ENCODE data around the gene DHX40.
"Not testable (repeated sequence)": the region's sequence is repeated elsewhere in the genome, so short reads cannot be mapped to it uniquely, and the experiment has no call there.

Gene DHX40

DNA sequence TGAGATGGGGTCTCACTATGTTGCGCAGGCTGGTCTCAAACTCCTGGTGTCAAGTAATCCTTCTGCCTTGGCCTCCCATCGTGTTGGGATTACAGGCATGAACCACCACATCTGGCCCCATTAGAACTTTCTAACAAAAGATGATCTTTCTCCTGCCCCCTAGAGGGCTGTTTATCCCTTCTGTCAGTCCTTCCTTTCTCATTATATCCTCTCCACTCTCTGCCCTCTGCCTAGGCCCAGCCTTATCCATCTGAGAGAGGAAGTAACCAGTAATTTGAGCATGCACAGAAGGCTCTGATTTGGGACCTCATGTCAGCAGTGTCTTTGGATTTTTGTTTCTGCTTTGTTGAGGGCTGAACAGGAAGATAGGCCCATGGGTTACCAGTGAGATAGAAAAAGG is 4.4 kb upstream of the DHX40 start:
- DNase-seq (ENCODE audit: low spot score): peak; percentile 25

DNA sequence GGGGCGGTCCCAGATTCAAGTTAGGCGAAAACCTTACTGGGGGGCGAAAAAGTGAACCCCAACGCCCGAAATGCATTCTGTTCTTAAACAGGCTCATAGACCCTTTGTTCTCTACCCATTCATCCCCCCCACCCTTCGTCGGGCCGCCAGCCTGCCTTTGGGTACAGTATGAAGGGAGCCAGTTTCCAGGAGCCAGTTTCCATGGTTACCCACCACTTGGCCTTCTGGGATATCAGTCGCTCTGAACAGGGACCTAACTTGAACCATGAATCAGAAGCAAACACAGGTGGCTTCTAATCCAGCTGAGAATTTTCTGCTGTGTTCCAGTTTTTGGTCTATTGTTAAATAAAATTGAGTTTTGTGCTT is 532 bp downstream of the DHX40 start:
- DNase-seq (ENCODE audit: low spot score): peak; percentile 90

DNA sequence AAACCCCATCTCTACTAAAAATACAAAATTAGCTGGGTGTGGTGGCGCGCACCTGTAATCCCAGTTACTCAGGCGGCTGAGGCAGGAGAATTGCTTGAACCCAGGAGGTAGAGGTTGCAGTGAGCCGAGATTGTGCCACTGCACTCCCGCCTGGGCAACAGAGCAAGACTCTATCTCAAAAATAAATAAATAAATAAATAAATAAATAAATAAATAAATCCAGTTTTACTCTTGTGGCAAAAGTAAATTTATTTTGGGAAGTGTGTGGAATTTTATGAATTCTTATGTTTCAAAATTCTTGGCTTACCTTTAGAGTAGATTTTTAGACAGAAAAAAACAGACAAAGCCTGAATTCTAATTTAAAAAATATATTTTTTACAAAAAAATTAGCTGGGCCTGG is 3.7 kb downstream of the DHX40 start:
- not testable (repeated sequence) for DNase-seq (ENCODE audit: low spot score)

DNA sequence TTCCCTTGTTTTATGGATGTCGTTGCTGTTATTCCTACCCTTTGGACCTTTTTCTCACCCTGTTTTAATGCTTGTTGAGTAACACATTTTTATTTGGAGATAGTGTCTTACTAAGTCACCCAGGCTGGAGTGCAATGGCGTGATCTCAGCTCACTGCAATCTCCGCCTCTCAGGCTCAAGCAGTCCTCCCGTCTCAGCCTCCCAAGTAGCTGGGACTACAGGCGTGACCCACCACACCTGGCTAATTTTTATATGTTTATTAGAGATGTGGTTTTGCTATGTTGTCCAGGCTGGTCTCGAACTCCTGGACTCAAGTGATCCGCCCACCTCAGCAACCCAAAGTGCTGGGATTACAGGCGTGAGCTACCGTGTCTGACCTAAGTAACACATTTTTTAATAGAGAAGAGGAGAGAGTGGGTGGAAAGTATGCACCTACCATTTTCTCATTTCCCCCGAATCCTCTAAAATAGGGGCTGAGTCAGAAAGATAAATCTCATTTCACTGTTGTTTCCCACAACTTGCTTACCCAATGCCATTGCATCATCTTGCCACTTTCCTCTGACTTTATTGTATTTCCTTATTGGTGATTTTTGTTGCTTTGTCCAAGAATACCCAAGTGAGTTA is 7.0 kb downstream of the DHX40 start:
- no peak for DNase-seq (ENCODE audit: low spot score)

GRCh38 chr17:59584168-59584567 is 18.8 kb downstream of the DHX40 start:
- not testable (repeated sequence) for DNase-seq (ENCODE audit: low spot score)

- DNase-seq (ENCODE audit: low spot score): no peak
These were observed 34.8 kb downstream of the DHX40 start for GRCh38 chr17:59600169-59600568.

GRCh38 chr17:59601130-59601529 is 35.7 kb downstream of the DHX40 start:
- DNase-seq (ENCODE audit: low spot score): no peak

GRCh38 chr17:59607061-59607460 is 41.7 kb downstream of the DHX40 start:
- no peak for DNase-seq (ENCODE audit: low spot score)

GRCh38 chr17:59607817-59608403 is 42.5 kb downstream of the DHX40 start:
- no peak for DNase-seq (ENCODE audit: low spot score)

DNA sequence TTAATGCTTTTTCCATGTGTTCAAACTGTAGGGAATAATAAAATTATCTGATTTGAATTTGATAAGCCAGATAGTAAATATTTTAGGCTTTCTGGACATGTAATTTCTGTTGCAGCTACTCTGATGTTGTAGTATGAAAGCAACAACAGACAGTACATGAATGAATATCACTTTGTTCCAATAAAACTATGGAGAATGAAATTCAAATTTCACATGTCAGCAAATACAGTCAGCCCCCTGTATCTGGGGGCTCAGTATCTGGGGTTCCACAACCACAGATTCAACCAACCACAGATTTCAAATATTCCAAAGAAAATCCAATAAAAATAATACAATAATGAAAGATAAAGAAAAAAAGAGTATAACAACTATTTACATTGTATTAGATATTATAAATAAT is 46.1 kb downstream of the DHX40 start:
- DNase-seq (ENCODE audit: low spot score): no peak

- DNase-seq (ENCODE audit: low spot score): no peak
These were observed 51.0 kb downstream of the DHX40 start for GRCh38 chr17:59616253-59616920.

- peak; percentile 14 for DNase-seq (ENCODE audit: low spot score)
These were observed 51.8 kb downstream of the DHX40 start for GRCh38 chr17:59617156-59617732.

DNA sequence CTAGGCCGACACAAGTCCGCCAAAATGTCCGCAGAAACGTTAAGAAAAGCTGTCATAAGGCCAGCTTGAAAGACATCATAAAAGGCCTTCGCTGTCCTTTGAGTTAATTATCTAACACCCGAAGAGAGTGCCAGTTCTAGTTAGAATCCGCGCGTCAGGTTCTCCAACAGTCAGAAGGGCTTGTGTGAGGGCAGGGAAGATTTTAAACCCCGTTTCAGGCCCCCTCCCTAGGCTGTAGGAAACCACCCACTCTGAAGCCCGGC is 53.6 kb downstream of the DHX40 start:
- DNase-seq (ENCODE audit: low spot score): no peak

GRCh38 chr17:59619298-59620063 is 54.1 kb downstream of the DHX40 start, which contains the start of gene CLTC:
Gene CLTC (plus strand): TSS chr17:59619895. CDS start chr17:59620132, 237 bp downstream.
- peak; percentile 97 for DNase-seq (ENCODE audit: low spot score)

- DNase-seq (ENCODE audit: low spot score): no peak
These were observed 54.6 kb downstream of the DHX40 start for GRCh38 chr17:59620064-59620359.

GRCh38 chr17:59620518-59621259 is 55.3 kb downstream of the DHX40 start:
- peak; percentile 43 for DNase-seq (ENCODE audit: low spot score)

- DNase-seq (ENCODE audit: low spot score): no peak
These were observed 56.4 kb downstream of the DHX40 start for GRCh38 chr17:59621771-59622170.

- DNase-seq (ENCODE audit: low spot score): no peak
These were observed 57.7 kb downstream of the DHX40 start for GRCh38 chr17:59623151-59623550.

- no peak for DNase-seq (ENCODE audit: low spot score)
These were observed 61.3 kb downstream of the DHX40 start for GRCh38 chr17:59626756-59627155.

DNA sequence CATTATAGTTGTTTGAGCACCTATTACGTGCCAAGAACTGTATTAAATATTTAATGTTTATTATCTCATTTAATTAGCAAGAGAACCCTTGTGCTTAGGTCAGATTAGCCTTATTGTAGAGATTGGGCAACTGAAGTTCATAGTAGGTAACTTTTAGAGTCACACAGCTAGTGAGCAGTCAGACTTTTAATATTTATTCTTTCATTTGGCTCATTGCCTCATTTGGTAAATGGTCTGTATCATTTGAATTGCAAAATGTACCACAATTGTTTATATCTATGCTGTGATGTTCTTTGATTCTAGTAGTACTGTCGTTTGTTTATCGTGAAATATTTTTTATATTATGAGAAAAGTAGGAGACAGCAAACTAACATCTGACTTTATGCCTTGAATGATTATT is 61.9 kb downstream of the DHX40 start:
- no peak for DNase-seq (ENCODE audit: low spot score)

- no peak for DNase-seq (ENCODE audit: low spot score)
These were observed 62.4 kb downstream of the DHX40 start for GRCh38 chr17:59627770-59628171.

GRCh38 chr17:59629174-59629573 is 63.8 kb downstream of the DHX40 start:
- DNase-seq (ENCODE audit: low spot score): no peak

Measured in cerebellar cortex (tissue), 1 donor.